Left ventricle myocardium inferior (tissue), 1 donor: ENCODE measurements around the gene PODN. TPM values are rescaled to one million over a fixed set of nuclear protein-coding genes. Genes with fewer than 3 reads are reported as not detected.

ENCODE experiments used
- DNase-seq: peaks from one replicate; pipeline ENCODE4 v3.0.0-alpha.2; 2020
- H3K27ac ChIP-seq: fragments of 200-600 bp; replicated peaks from 2 replicates; pipeline ENCODE4 v1.8.0; 2021
- H3K27me3 ChIP-seq: fragments of 200-600 bp; 2 replicates; pipeline ENCODE4 v1.8.0; 2021; ENCODE audit warnings: low read depth
- H3K36me3 ChIP-seq: fragments of 200-600 bp; 2 replicates; pipeline ENCODE4 v1.8.0; 2021
- H3K4me1 ChIP-seq: fragments of 200-600 bp; 2 replicates; pipeline ENCODE4 v1.8.0; 2021
- H3K4me3 ChIP-seq: fragments of 200-600 bp; 2 replicates; pipeline ENCODE4 v1.8.0; 2021; ENCODE audit warnings: mild to moderate bottlenecking, moderate library complexity
- H3K9me3 ChIP-seq: fragments of 200-600 bp; replicated peaks from 2 replicates; pipeline ENCODE4 v1.8.0; 2021
- intact Hi-C: fragments of 100-400 bp; cut with micrococcal nuclease; formaldehyde crosslinking; loops from one replicate; pipeline ENCODE4 v1.11.0; 2022
- total RNA-seq: library from RNA; stranded (reverse); fragmentation: NEBNext Ultra II Directional; extraction: Animal tissue kit (Norgen Biotek cat#: 25700); gene quantifications from one replicate; pipeline ENCODE4 v1.2.1, GENCODE V29; 2021
- TF ChIP-seq, protein P1 (sequence below): fragments of 200-600 bp; IDR thresholded peaks from 2 replicates; pipeline ENCODE4 v1.8.0; 2021; ENCODE audit warnings: antibody characterized with exemption, mild to moderate bottlenecking, borderline replicate concordance
- donor health status: DM: no; HTN: yes; CAD: no; lungs with severe emphysema.

PODN gene
- total RNA-seq, 1 donor from 2014 or later = 22.9 TPM

DNA sequence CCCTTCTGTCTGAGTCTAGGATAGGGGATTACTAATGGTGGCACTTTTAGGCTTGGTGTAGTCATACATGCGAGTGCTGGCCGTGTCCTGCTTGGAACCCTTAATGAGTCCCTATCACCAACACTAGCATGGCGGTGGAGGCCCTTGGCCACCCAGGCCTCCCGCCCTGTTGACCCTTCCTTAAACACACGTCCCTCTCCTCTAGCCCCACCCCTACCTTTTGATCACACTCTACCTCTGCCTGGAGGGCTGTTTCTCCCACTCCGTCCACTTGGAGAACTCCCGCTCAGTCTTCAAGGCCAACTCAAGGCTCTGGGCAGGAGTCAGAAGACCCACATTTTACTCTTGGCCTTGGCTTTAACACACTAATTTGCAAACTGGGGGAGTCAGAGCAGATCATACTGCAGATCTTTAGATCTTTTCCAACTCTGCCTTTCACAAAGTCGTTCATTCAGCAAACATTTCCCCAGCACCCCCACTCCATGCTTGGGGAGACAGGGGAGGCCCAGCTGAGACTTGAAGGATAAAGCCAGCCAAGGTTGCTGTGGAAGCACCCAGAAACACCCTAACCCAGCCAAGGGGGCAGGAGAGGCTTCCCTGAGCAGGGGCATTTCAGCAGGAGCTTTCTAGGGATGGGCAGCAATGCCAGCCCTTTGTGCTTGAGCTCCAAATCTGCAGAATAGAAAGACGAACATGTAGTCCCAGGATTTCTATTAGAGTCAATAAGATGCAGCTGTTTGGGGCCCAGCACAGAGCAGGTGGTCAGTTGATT, 1.9 kb downstream of the PODN start:
- Histone ChIP-seq H3K27ac (peak overlapping the region; percentile 83), H3K4me3 (peak overlapping the region; percentile 77), H3K4me1 (peaks cover 37% of the 10 kb centered on the region), H3K9me3 (no peaks in the 10 kb centered on the region), H3K36me3 (no peaks in the 10 kb centered on the region), H3K27me3 (peaks cover 29% of the 10 kb centered on the region)
- intact Hi-C loops = no loop called here
- DNase-seq = peak; percentile 11
- TF ChIP-seq, protein P1, sequence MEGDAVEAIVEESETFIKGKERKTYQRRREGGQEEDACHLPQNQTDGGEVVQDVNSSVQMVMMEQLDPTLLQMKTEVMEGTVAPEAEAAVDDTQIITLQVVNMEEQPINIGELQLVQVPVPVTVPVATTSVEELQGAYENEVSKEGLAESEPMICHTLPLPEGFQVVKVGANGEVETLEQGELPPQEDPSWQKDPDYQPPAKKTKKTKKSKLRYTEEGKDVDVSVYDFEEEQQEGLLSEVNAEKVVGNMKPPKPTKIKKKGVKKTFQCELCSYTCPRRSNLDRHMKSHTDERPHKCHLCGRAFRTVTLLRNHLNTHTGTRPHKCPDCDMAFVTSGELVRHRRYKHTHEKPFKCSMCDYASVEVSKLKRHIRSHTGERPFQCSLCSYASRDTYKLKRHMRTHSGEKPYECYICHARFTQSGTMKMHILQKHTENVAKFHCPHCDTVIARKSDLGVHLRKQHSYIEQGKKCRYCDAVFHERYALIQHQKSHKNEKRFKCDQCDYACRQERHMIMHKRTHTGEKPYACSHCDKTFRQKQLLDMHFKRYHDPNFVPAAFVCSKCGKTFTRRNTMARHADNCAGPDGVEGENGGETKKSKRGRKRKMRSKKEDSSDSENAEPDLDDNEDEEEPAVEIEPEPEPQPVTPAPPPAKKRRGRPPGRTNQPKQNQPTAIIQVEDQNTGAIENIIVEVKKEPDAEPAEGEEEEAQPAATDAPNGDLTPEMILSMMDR = no peak

DNA sequence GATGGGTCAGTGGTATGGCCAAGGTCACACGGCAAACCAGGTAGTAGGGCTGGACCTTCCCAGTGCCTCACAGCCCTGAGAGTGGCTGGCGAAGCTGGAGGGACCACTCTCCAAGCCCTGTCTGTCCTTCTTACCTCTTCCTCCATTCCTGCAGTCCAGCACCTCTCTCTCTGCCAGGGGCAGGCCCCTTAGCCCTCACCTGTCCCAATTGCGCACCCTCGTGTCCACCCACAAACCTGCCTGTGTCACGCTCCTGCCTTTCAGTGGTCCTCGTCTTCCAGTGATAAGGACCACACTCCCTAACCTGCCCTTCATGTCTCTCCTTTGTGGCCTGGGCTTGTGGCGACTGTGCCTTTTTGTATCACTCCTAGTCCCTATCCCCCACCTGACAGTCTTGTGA, 3.4 kb downstream of the PODN start:
- peak; percentile 7 for DNase-seq
- TF ChIP-seq, protein P1 = no peak
- Histone ChIP-seq H3K4me3 (no peak overlapping the region), H3K27ac (no peak overlapping the region), H3K27me3 (peaks cover 29% of the 10 kb centered on the region), H3K4me1 (peaks cover 34% of the 10 kb centered on the region), H3K9me3 (no peaks in the 10 kb centered on the region), H3K36me3 (no peaks in the 10 kb centered on the region)
- intact Hi-C loops = no loop called here

DNA sequence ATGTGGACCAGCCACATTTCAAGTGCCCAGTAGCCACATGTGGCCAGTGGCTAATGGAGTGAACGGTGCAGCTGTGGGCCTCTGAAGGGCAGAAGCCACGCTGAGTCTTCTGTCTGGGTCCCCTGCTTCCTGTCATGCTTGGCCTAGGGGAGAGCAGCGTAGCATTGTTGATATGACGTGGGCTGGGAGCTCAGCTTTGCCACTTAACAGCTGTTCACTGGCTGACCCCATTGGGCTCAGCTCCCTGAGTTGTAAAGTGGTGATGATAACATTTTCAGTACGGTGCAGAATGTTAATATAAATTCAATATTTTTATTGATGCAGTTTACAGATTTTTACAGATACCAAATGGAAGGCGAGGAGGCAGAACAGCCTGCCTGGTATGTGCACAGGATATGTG, 4.5 kb downstream of the PODN start:
- TF ChIP-seq, protein P1 = no peak
- H3K9me3 ChIP-seq = no peaks in the 10 kb centered on the region
- H3K27ac ChIP-seq = peak overlapping the region; percentile 50
- peaks cover 20% of the 10 kb centered on the region for H3K27me3 ChIP-seq
- peak; percentile 14 for DNase-seq
- intact Hi-C loops = no loop called here
- no peak overlapping the region for H3K4me3 ChIP-seq
- no peaks in the 10 kb centered on the region for H3K36me3 ChIP-seq
- H3K4me1 ChIP-seq = peaks cover 27% of the 10 kb centered on the region

DNA sequence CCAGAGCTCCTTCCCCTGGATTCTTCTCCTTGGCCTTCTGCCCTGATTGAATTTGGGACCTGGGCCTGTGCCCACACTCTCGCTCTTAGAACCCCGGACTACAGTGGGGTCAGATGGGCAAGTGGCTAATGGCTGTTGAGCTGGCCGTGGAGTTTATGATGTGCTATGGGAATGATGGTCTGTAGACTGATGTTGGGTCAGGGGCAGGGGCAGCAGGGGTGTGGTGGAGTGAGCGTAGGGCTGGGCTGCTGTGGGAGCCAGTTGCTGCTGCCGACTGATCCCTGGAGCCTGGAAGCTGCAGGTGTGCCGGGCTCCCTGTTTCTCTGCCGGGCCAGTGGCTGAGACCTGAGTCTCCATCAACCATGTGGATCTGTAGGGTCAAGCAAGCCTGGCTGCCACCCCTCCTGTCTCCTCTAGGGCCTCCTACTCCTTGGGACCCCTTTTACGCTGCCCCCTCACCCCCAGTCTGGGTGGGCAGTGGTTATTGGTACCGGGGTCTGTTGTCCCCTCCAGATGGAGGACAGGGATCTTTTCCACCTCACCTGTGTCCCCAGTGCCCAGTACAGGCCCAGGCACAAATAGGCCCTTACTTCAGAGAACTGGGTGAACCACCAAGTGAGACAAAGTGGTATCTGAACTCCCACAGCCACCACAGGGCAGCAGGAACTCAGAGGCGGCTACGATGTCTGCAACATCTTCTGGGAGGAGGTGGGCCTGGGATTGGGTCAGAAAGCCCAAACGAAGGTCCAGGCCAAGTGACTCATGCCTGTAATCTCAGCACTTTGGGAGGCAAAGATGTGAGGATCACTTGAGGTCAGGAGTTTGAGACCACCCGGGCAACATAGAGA, 5.1 kb downstream of the PODN start:
- H3K4me3 ChIP-seq = no peak overlapping the region
- no peaks in the 10 kb centered on the region for H3K36me3 ChIP-seq
- peaks cover 21% of the 10 kb centered on the region for H3K4me1 ChIP-seq
- DNase-seq = peak; percentile 11
- TF ChIP-seq, protein P1 = no peak
- intact Hi-C loops = no loop called here
- H3K27me3 ChIP-seq = peaks cover 14% of the 10 kb centered on the region
- peak overlapping the region; percentile 50 for H3K27ac ChIP-seq
- H3K9me3 ChIP-seq = no peaks in the 10 kb centered on the region

DNA sequence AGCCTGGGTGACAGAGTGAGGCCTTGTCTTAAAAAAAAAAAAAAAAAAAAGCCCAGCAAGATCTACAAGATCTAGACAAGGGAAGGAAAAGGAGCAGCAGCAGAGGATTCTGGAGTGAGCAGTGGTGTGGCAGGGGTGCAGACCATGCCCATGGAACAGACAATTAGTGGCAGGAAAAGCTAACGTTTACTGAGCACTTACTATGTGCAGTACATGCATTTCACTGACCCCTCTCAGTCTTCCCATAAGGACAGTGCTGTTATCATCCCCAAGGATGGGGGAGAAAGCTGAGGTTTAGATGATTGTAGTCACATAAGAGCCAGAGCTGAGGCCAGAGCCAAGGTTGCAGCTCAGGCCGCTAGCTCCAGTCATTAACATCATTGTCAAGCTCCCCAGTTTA, 5.9 kb downstream of the PODN start:
- no peaks in the 10 kb centered on the region for H3K36me3 ChIP-seq
- intact Hi-C loops = no loop called here
- DNase-seq = no peak
- TF ChIP-seq, protein P1 = no peak
- H3K27ac ChIP-seq = no peak overlapping the region
- peaks cover 6% of the 10 kb centered on the region for H3K27me3 ChIP-seq
- peaks cover 13% of the 10 kb centered on the region for H3K4me1 ChIP-seq
- H3K4me3 ChIP-seq = no peak overlapping the region
- H3K9me3 ChIP-seq = no peaks in the 10 kb centered on the region
